ENCODE data around the gene SEMA3G. TPM values are rescaled to one million over a fixed set of nuclear protein-coding genes. Genes with fewer than 3 reads are reported as not detected.

SEMA3G gene
- total RNA-seq, 2 experiments from 2014 or later: 0.34 to 0.69 TPM

DNA sequence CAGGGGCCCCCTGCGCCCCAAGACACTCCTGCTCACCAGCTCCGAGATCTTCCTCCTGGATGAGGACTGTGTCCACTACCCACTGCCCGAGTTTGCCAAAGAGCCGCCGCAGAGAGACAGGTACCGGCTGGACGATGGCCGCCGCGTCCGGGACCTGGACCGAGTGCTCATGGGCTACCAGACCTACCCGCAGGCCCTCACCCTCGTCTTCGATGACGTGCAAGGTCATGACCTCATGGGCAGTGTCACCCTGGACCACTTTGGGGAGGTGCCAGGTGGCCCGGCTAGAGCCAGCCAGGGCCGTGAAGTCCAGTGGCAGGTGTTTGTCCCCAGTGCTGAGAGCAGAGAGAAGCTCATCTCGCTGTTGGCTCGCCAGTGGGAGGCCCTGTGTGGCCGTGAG, 47.2 kb upstream of the SEMA3G start:
- peaks cover 9% of the 10 kb centered on the region for H3K4me1 ChIP-seq (ENCODE audit: insufficient read depth, low read length)
- H3K27ac ChIP-seq (ENCODE audit: low read depth in 1 of 2, low read length in 2 of 2): no peak overlapping the region
- Mint-ChIP-seq H3K27me3 (no peaks in the 10 kb centered on the region), H3K4me3 (no peak overlapping the region), H3K4me1 (ENCODE audit: low read depth) (no peaks in the 10 kb centered on the region), H3K36me3 (ENCODE audit: low read depth) (peaks cover 54% of the 10 kb centered on the region), H3K27ac (no peak overlapping the region), H3K9me3 (no peaks in the 10 kb centered on the region)
- CTCF ChIA-PET: no interaction called here
- H3K36me3 ChIP-seq (ENCODE audit: insufficient read depth, low read length): peaks cover 55% of the 10 kb centered on the region
- H3K27me3 ChIP-seq (ENCODE audit: control insufficient read depth in 1 of 2, insufficient read depth in 2 of 2, low read length in 2 of 2): no peaks in the 10 kb centered on the region
- intact Hi-C loops (cut with DNase I, micrococcal nuclease): no loop called here
- H3K4me3 ChIP-seq (ENCODE audit: low read length): no peak overlapping the region
- no peaks in the 10 kb centered on the region for H3K9me3 ChIP-seq (ENCODE audit: control insufficient read depth in 1 of 2, insufficient read depth in 1 of 2, low read length in 2 of 2)
- POLR2A ChIA-PET: no interaction called here
- ATAC-seq (ENCODE audit: poor library complexity): no peak
- DNase-seq: no peak
- TF ChIP-seq, protein P1, sequence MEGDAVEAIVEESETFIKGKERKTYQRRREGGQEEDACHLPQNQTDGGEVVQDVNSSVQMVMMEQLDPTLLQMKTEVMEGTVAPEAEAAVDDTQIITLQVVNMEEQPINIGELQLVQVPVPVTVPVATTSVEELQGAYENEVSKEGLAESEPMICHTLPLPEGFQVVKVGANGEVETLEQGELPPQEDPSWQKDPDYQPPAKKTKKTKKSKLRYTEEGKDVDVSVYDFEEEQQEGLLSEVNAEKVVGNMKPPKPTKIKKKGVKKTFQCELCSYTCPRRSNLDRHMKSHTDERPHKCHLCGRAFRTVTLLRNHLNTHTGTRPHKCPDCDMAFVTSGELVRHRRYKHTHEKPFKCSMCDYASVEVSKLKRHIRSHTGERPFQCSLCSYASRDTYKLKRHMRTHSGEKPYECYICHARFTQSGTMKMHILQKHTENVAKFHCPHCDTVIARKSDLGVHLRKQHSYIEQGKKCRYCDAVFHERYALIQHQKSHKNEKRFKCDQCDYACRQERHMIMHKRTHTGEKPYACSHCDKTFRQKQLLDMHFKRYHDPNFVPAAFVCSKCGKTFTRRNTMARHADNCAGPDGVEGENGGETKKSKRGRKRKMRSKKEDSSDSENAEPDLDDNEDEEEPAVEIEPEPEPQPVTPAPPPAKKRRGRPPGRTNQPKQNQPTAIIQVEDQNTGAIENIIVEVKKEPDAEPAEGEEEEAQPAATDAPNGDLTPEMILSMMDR (IDR thresholded peaks at IDR 0.05): no peak

DNA sequence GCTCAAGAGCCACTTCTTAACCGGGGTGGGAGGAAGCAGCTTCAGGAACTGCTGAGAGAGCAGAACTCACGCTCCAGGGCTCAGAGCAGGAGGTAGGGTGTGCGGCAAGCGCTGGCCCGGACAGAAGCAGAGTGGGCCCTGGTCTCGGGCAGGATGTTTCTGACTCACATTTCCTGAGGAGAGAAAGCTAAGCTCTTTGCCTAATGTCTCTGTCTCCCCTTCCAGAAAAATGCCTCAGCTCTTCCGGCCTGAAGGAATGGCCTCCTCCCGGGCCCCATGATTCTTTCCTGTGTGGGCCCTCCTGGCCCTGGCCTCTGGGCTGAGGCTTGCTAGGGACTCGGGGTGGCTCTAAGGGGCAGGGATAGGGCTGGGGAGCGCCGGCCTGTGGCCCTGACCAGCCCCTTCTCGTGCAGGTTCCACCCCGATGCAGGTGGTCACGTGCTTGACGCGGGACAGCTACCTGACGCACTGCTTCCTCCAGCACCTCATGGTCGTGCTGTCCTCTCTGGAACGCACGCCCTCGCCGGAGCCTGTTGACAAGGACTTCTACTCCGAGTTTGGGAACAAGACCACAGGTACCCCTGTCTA, 46.1 kb upstream of the SEMA3G start:
- peak in 2 of 14 experiments; percentile 35 to 40 for DNase-seq

DNA sequence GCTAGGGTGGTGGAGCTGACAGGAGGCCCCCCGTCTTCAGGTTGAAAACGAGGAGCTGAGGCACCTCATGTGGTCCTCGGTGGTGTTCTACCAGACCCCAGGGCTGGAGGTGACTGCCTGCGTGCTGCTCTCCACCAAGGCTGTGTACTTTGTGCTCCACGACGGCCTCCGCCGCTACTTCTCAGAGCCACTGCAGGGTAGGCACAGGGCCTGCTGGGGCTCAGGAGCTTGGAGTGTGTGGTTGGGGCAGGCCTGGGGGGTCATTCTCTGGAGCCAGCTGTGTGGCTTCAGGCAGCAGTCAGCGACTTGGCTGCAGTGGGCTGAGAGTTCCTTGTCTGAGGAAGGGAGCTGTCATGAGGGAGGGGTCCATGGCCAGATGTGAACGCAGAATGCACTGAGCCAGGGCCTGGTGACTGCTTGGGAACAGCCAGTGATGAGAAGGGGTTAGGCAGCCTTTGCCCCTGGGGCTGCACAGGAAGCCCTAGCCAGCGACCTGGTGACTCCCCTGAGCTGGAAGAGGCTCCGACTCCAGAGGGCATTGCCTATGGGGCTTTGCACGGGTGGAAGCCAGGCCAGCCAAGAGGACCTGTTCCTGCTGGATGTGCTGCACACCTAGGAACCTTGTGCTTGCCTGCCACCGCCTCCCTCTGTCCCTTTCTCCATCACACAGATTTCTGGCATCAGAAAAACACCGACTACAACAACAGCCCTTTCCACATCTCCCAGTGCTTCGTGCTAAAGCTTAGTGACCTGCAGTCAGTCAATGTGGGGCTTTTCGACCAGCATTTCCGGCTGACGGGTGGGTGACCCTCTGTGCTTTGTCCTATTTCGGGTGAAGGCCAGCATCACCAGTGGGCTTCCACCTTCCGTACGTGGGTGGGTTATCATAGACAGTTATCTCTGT, 45.4 kb upstream of the SEMA3G start:
- intact Hi-C loops (cut with DNase I, micrococcal nuclease): no loop called here
- ATAC-seq (ENCODE audit: poor library complexity) (no peak), DNase-seq (no peak)
- CTCF ChIA-PET: no interaction called here
- POLR2A ChIA-PET: no interaction called here
- H3K27ac Mint-ChIP-seq: no peak overlapping the region
- H3K4me3 Mint-ChIP-seq: no peak overlapping the region
- peaks cover 8% of the 10 kb centered on the region for H3K4me1 ChIP-seq (ENCODE audit: insufficient read depth, low read length)
- TF ChIP-seq, protein P1 (IDR thresholded peaks at IDR 0.05): no peak
- no peaks in the 10 kb centered on the region for H3K27me3 ChIP-seq (ENCODE audit: control insufficient read depth in 1 of 2, insufficient read depth in 2 of 2, low read length in 2 of 2)
- H3K27ac ChIP-seq (ENCODE audit: low read depth in 1 of 2, low read length in 2 of 2): no peak overlapping the region
- peaks cover 63% of the 10 kb centered on the region for H3K36me3 ChIP-seq (ENCODE audit: insufficient read depth, low read length)
- no peaks in the 10 kb centered on the region for H3K9me3 Mint-ChIP-seq
- H3K36me3 Mint-ChIP-seq (ENCODE audit: low read depth): peaks cover 70% of the 10 kb centered on the region
- H3K4me3 ChIP-seq (ENCODE audit: low read length): no peak overlapping the region
- no peaks in the 10 kb centered on the region for H3K4me1 Mint-ChIP-seq (ENCODE audit: low read depth)
- no peaks in the 10 kb centered on the region for H3K27me3 Mint-ChIP-seq
- H3K9me3 ChIP-seq (ENCODE audit: control insufficient read depth in 1 of 2, insufficient read depth in 1 of 2, low read length in 2 of 2): no peaks in the 10 kb centered on the region

More for the DNA sequence above, 46.1 kb upstream of the SEMA3G start:
- Histone ChIP-seq H3K4me1 (ENCODE audit: insufficient read depth, low read length) (peaks cover 9% of the 10 kb centered on the region), H3K27me3 (ENCODE audit: control insufficient read depth in 1 of 2, insufficient read depth in 2 of 2, low read length in 2 of 2) (no peaks in the 10 kb centered on the region), H3K4me3 (ENCODE audit: low read length) (no peak overlapping the region), H3K36me3 (ENCODE audit: insufficient read depth, low read length) (peaks cover 61% of the 10 kb centered on the region), H3K27ac (ENCODE audit: low read depth in 1 of 2, low read length in 2 of 2) (no peak overlapping the region), H3K9me3 (ENCODE audit: control insufficient read depth in 1 of 2, insufficient read depth in 1 of 2, low read length in 2 of 2) (no peaks in the 10 kb centered on the region)
- no peak overlapping the region for H3K27ac Mint-ChIP-seq
- TF ChIP-seq, protein P1 (IDR thresholded peaks at IDR 0.05): no peak
- peaks cover 63% of the 10 kb centered on the region for H3K36me3 Mint-ChIP-seq (ENCODE audit: low read depth)
- no peak overlapping the region for H3K4me3 Mint-ChIP-seq
- ATAC-seq (ENCODE audit: poor library complexity): no peak
- intact Hi-C loops (cut with DNase I, micrococcal nuclease): no loop called here
- no peaks in the 10 kb centered on the region for H3K4me1 Mint-ChIP-seq (ENCODE audit: low read depth)
- CTCF ChIA-PET: no interaction called here
- POLR2A ChIA-PET: no interaction called here
- H3K9me3 Mint-ChIP-seq: no peaks in the 10 kb centered on the region
- no peaks in the 10 kb centered on the region for H3K27me3 Mint-ChIP-seq

All from CD4-positive, alpha-beta T cell (primary cell).